ENCODE data around the gene ZNF219. TPM values are rescaled to one million over a fixed set of nuclear protein-coding genes. Genes with fewer than 3 reads are reported as not detected.

The ZNF219 gene
- total and polyA plus RNA-seq, 2 of the 13 experiments (the other 11 are each of a cell fraction or from before 2014, with no cell fraction given) = 34.5 to 36.6 TPM

GRCh38 chr14:21103710-21104447 lies 5.4 kb upstream of the ZNF219 start (continued):
- TF ChIP-seq, protein P1, sequence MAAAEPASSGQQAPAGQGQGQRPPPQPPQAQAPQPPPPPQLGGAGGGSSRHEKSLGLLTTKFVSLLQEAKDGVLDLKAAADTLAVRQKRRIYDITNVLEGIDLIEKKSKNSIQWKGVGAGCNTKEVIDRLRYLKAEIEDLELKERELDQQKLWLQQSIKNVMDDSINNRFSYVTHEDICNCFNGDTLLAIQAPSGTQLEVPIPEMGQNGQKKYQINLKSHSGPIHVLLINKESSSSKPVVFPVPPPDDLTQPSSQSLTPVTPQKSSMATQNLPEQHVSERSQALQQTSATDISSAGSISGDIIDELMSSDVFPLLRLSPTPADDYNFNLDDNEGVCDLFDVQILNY (CRISPR knock-in tag; conservative IDR thresholded peaks at IDR 0.05) = peak; percentile 96
- TF ChIP-seq SOX13 (IDR thresholded peaks at IDR 0.05) (peak; percentile 36; the same call in 1 of the 2 replicates), SOX13 (CRISPR knock-in tag; conservative IDR thresholded peaks at IDR 0.05 in 1 of 2, IDR thresholded peaks at IDR 0.05 in 1 of 2) (peak in 1 of 2 experiments; percentile 66; a peak in 3 of 4 replicates), MTF1 (CRISPR knock-in tag; IDR thresholded peaks at IDR 0.05) (no peak; the same call in 1 of the 2 replicates), MAFF (IDR thresholded peaks at IDR 0.05; ENCODE audit: low read depth, low read length) (no peak), MIER2 (CRISPR knock-in tag; IDR thresholded peaks at IDR 0.05) (peak; percentile 64; the same call in 1 of the 2 replicates), ZNF567 (CRISPR knock-in tag; IDR thresholded peaks at IDR 0.05; ENCODE audit: borderline replicate concordance) (peak; percentile 96), ZNF652 (CRISPR knock-in tag; IDR thresholded peaks at IDR 0.05; ENCODE audit: borderline replicate concordance, low read depth) (no peak; the same call in none of the 2 replicates), FUBP1 (CRISPR knock-in tag; IDR thresholded peaks at IDR 0.05; ENCODE audit: borderline replicate concordance) (peak; percentile 89; the same call in 1 of the 2 replicates), ZNF782 (CRISPR knock-in tag; IDR thresholded peaks at IDR 0.05; ENCODE audit: borderline replicate concordance) (peak; percentile 93), ZNF530 (CRISPR knock-in tag; IDR thresholded peaks at IDR 0.05; ENCODE audit: low read depth) (0 out of 2 replicates have a peak, but pooled peaks have one; percentile 72), REPIN1 (CRISPR knock-in tag; IDR thresholded peaks at IDR 0.05; ENCODE audit: borderline replicate concordance, low read depth) (peak; percentile 100), POGZ (CRISPR knock-in tag; IDR thresholded peaks at IDR 0.05) (peak; percentile 78), NR2F1 (CRISPR knock-in tag; IDR thresholded peaks at IDR 0.05) (peak; percentile 98 to 99), ARNT2 (CRISPR knock-in tag; IDR thresholded peaks at IDR 0.05; ENCODE audit: low read depth) (peak; percentile 97)
- TF ChIP-seq, protein P2, sequence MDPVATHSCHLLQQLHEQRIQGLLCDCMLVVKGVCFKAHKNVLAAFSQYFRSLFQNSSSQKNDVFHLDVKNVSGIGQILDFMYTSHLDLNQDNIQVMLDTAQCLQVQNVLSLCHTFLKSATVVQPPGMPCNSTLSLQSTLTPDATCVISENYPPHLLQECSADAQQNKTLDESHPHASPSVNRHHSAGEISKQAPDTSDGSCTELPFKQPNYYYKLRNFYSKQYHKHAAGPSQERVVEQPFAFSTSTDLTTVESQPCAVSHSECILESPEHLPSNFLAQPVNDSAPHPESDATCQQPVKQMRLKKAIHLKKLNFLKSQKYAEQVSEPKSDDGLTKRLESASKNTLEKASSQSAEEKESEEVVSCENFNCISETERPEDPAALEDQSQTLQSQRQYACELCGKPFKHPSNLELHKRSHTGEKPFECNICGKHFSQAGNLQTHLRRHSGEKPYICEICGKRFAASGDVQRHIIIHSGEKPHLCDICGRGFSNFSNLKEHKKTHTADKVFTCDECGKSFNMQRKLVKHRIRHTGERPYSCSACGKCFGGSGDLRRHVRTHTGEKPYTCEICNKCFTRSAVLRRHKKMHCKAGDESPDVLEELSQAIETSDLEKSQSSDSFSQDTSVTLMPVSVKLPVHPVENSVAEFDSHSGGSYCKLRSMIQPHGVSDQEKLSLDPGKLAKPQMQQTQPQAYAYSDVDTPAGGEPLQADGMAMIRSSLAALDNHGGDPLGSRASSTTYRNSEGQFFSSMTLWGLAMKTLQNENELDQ (CRISPR knock-in tag; IDR thresholded peaks at IDR 0.05; ENCODE audit: borderline replicate concordance) = peak; percentile 44; the same call in 1 of the 2 replicates
- TF ChIP-seq, protein P3, sequence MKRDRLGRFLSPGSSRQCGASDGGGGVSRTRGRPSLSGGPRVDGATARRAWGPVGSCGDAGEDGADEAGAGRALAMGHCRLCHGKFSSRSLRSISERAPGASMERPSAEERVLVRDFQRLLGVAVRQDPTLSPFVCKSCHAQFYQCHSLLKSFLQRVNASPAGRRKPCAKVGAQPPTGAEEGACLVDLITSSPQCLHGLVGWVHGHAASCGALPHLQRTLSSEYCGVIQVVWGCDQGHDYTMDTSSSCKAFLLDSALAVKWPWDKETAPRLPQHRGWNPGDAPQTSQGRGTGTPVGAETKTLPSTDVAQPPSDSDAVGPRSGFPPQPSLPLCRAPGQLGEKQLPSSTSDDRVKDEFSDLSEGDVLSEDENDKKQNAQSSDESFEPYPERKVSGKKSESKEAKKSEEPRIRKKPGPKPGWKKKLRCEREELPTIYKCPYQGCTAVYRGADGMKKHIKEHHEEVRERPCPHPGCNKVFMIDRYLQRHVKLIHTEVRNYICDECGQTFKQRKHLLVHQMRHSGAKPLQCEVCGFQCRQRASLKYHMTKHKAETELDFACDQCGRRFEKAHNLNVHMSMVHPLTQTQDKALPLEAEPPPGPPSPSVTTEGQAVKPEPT (CRISPR knock-in tag; IDR thresholded peaks at IDR 0.05; ENCODE audit: low read depth) = peak; percentile 97

Data from HepG2 (cell line).